DND-41 (cell line): ENCODE data around the gene FBXL3.
A peak's percentile ranks its signal among the peaks of the same experiment; 100 is the strongest.

Experiments
- ATAC-seq: fragments of 200-7000 bp; cut with Tn5 transposase; 3 replicates; pipeline ENCODE4 v1.9.1; 2021; ENCODE audit warnings: low read depth; ENCODE audit not compliant: insufficient read depth
- DNase-seq: peaks from one replicate; pipeline ENCODE4 v3.0.0-alpha.2; 2020
- H2AFZ ChIP-seq: 2 replicates; pipeline ENCODE4 v1.6.0; 2012; ENCODE audit warnings: low read depth, low read length
- H3K27ac ChIP-seq: 2 replicates; pipeline ENCODE4 v1.5.1; 2012; ENCODE audit warnings: low read length, inconsistent platforms
- H3K27me3 ChIP-seq: fragments of 200-600 bp; sonication (generic); 2 replicates; pipeline ENCODE4 v1.6.0; 2012; ENCODE audit warnings: low read length, mild to moderate bottlenecking, inconsistent platforms; ENCODE audit not compliant: insufficient read depth, poor library complexity
- H3K36me3 ChIP-seq: 2 replicates; pipeline ENCODE4 v1.5.1; 2012; ENCODE audit warnings: low read length, inconsistent platforms; ENCODE audit not compliant: insufficient read depth
- H3K4me1 ChIP-seq: 2 replicates; pipeline ENCODE4 v1.5.1; 2012; ENCODE audit warnings: mild to moderate bottlenecking, low read length; ENCODE audit not compliant: insufficient read depth
- H3K4me2 ChIP-seq: 2 replicates; pipeline ENCODE4 v1.6.0; 2012; ENCODE audit warnings: mild to moderate bottlenecking, moderate library complexity, low read length, inconsistent platforms; ENCODE audit not compliant: insufficient read depth
- H3K4me3 ChIP-seq, 2 experiments: fragments of 200-600 bp in 1 of 2; shearing (Covaris generic) in 1 of 2; 2 replicates each; pipeline ENCODE4 v1.5.1; 2012 to 2016; ENCODE audit warnings: inconsistent platforms in 2 of 2, low read length in 2 of 2, mild to moderate bottlenecking in 2 of 2, low read depth in 1 of 2, moderate library complexity in 1 of 2
- H3K79me2 ChIP-seq: 2 replicates; pipeline ENCODE4 v1.6.0; 2012; ENCODE audit warnings: low read length, inconsistent platforms; ENCODE audit not compliant: insufficient read depth
- H3K9ac ChIP-seq: 2 replicates; pipeline ENCODE4 v1.6.0; 2012; ENCODE audit warnings: low read depth, mild to moderate bottlenecking, inconsistent platforms, low read length, moderate library complexity
- H3K9me3 ChIP-seq: 2 replicates; pipeline ENCODE4 v1.5.1; 2012; ENCODE audit warnings: low read length, moderate library complexity, mild to moderate bottlenecking, inconsistent platforms; ENCODE audit not compliant: insufficient read depth, severe bottlenecking
- H4K20me1 ChIP-seq: 2 replicates; pipeline ENCODE4 v1.6.0; 2012; ENCODE audit warnings: low read length; ENCODE audit not compliant: insufficient read depth
- EZH2 ChIP-seq: IDR thresholded peaks from 3 replicates; pipeline ENCODE4 v1.6.1; 2012; ENCODE audit warnings: borderline replicate concordance, low read depth, mild to moderate bottlenecking, moderate library complexity, low read length, inconsistent platforms; ENCODE audit not compliant: severe bottlenecking
- TF ChIP-seq, protein P1 (sequence below): IDR thresholded peaks from 2 replicates; pipeline ENCODE4 v1.5.1; 2012; ENCODE audit warnings: borderline replicate concordance, low read length, moderate library complexity, mild to moderate bottlenecking; ENCODE audit not compliant: poor library complexity, severe bottlenecking; ENCODE audit errors: extremely low read depth

The FBXL3 gene, protein sequence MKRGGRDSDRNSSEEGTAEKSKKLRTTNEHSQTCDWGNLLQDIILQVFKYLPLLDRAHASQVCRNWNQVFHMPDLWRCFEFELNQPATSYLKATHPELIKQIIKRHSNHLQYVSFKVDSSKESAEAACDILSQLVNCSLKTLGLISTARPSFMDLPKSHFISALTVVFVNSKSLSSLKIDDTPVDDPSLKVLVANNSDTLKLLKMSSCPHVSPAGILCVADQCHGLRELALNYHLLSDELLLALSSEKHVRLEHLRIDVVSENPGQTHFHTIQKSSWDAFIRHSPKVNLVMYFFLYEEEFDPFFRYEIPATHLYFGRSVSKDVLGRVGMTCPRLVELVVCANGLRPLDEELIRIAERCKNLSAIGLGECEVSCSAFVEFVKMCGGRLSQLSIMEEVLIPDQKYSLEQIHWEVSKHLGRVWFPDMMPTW

DNA sequence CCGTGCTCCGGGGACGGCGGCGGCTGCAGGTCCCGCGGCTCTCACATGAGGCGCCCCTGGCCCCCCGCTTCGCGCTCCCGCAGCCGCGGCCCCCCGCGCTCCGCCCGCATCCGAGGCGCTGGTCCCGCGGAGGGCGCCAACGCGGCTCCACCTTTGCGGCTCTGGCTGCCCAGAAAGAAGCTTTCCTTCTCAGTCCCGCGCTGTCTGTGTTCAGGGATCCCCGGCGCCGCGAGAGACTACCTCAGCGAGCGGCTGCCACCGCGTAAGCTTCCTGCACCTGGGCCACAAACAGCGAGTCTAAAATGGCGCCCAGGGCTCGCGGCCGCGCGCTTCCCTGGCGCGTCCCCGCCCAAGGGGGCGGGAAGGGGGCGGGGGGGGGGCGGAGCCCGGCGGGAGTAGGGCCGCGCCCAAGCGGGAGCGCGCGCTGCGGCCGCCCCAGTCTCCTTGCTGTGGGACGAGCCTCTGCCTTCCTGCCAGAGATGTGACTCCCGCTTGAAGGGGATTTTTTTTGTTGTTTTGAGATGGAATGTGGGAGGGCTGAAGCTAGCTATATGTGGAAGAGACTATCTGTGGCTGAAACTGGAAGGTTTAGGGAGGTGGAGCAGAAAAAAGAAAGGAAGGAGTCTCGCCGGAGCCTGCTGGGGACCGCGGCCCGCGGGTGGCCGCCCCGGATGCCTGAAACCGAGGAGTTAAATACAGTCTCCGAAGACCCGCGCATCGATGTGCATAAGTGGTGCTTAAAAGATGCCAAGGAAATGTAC lies at the start of gene FBXL3:
TSS of gene FBXL3 (minus strand) at position 299 of the 761 bp plus-strand sequence. CDS start 5,299 bp downstream, outside the sequence.
- H2AFZ ChIP-seq: peak within 1 kb of the TSS; percentile 95
- H3K9ac ChIP-seq: peak within 1 kb of the TSS; percentile 100
- H3K9me3 ChIP-seq: no peaks in the 10 kb centered on the region
- TF ChIP-seq, protein P1, sequence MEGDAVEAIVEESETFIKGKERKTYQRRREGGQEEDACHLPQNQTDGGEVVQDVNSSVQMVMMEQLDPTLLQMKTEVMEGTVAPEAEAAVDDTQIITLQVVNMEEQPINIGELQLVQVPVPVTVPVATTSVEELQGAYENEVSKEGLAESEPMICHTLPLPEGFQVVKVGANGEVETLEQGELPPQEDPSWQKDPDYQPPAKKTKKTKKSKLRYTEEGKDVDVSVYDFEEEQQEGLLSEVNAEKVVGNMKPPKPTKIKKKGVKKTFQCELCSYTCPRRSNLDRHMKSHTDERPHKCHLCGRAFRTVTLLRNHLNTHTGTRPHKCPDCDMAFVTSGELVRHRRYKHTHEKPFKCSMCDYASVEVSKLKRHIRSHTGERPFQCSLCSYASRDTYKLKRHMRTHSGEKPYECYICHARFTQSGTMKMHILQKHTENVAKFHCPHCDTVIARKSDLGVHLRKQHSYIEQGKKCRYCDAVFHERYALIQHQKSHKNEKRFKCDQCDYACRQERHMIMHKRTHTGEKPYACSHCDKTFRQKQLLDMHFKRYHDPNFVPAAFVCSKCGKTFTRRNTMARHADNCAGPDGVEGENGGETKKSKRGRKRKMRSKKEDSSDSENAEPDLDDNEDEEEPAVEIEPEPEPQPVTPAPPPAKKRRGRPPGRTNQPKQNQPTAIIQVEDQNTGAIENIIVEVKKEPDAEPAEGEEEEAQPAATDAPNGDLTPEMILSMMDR: no peak
- no peak for TF ChIP-seq EZH2
- peaks cover 48% of the 10 kb centered on the region for H3K79me2 ChIP-seq
- ATAC-seq (peak; percentile 73), DNase-seq (peak; percentile 88)
- H3K4me2 ChIP-seq: peak within 1 kb of the TSS; percentile 95
- H3K4me3 ChIP-seq: peak within 1 kb of the TSS; percentile 87 to 95; a peak in 3 of 4 replicates
- H3K27me3 ChIP-seq: no peaks in the 10 kb centered on the region
- H3K4me1 ChIP-seq: peaks cover 54% of the 10 kb centered on the region
- H3K36me3 ChIP-seq: peaks cover 20% of the 10 kb centered on the region
- H3K27ac ChIP-seq: peak within 1 kb of the TSS; percentile 95
- peaks cover 43% of the 10 kb centered on the region for H4K20me1 ChIP-seq

DNA sequence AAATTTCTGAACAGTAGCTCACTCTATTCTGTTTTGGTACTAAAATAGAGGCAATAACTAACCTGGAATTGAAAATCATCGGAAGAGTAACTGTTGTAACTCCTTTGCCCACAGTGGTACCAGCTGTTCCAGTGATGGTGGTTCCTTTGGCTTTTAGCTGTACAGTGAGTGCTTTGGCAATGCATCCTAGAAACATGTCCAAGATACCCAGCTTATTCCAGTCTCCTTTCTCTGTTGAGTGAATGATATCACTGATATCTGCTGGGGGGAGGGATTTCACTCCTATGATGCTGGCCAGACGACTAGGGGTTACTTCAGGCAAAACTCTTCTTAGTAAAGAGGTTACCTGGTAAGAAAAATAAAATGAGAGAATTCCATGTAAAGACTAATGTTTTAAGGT lies 40.6 kb upstream of the FBXL3 start:
- Histone ChIP-seq H3K4me3 (no peak overlapping the region), H3K36me3 (peaks cover 75% of the 10 kb centered on the region), H4K20me1 (no peaks in the 10 kb centered on the region), H3K27me3 (no peaks in the 10 kb centered on the region), H3K79me2 (no peaks in the 10 kb centered on the region), H3K9ac (no peak overlapping the region), H3K4me1 (no peaks in the 10 kb centered on the region), H3K9me3 (no peaks in the 10 kb centered on the region), H3K27ac (no peak overlapping the region), H2AFZ (no peak overlapping the region), H3K4me2 (no peak overlapping the region)
- no peak for TF ChIP-seq EZH2
- TF ChIP-seq, protein P1: no peak
- DNase-seq (no peak), ATAC-seq (no peak)

DNA sequence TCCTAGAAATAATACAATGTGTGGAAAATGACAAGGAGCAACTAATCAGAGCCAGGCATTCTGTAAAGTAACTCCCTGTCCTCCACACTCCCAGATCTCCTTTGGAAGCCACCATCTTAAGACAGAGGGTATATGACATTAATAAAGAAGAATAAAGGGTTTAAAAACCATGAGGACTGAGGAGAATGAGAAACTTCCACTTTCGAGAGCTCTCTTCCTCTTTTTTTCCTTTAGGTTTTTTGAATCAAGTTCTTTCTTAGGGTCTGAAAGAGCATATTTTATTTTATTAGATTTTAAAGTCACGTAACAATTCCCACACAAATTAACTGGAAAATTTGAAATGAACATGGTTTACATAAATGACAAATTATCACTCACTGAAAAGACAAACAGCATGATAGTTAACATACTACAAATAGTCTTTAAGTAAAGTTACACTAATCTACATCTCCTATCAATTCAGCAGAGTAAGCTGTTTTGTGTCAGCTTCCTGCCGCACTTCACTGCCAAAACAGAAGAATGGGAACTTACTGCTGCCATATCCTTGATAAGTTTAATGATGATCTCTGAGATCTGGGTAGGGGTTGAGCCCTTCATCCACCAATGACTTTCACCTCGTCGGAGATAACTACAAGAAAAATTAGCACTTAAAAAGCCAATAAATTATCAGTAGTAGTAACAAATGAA lies 38.6 kb upstream of the FBXL3 start:
- Histone ChIP-seq H3K4me2 (no peak overlapping the region), H3K27me3 (no peaks in the 10 kb centered on the region), H3K4me3 (no peak overlapping the region), H3K27ac (no peak overlapping the region), H2AFZ (no peak overlapping the region), H4K20me1 (no peaks in the 10 kb centered on the region), H3K9me3 (no peaks in the 10 kb centered on the region), H3K79me2 (no peaks in the 10 kb centered on the region), H3K4me1 (no peaks in the 10 kb centered on the region), H3K9ac (no peak overlapping the region), H3K36me3 (peaks cover 84% of the 10 kb centered on the region)
- no peak for DNase-seq
- ATAC-seq: no peak
- TF ChIP-seq, protein P1: no peak
- TF ChIP-seq EZH2: no peak
